Fibroblast of peridontal ligament (primary cell): ENCODE measurements around the gene BST1.
A peak's percentile ranks its signal among the peaks of the same experiment; 100 is the strongest.

ENCODE experiments used
- DNase-seq: peaks from one replicate; pipeline ENCODE4 v3.0.0-alpha.2; 2010; ENCODE audit errors: extremely low read depth

Gene BST1

GRCh38 chr4:15676899-15677298 is 26.0 kb upstream of the BST1 start:
- no peak for DNase-seq

- peak; percentile 47 for DNase-seq
These were observed 25.3 kb upstream of the BST1 start for GRCh38 chr4:15677507-15677988.

DNA sequence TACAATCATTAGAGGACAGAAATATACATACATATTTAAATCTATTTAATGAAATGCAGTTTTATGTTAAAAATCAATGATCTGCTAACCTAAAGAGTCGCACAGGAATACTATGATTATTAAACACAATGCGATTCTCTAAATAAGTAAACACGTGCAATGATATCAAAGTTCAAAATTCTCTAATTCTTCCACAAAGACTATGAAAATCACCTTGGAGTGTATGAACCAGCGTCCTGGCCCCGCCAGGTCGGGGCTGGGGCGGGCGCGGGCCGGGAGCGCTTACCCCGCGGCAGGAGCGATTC is 21.8 kb upstream of the BST1 start:
- DNase-seq: no peak

DNA sequence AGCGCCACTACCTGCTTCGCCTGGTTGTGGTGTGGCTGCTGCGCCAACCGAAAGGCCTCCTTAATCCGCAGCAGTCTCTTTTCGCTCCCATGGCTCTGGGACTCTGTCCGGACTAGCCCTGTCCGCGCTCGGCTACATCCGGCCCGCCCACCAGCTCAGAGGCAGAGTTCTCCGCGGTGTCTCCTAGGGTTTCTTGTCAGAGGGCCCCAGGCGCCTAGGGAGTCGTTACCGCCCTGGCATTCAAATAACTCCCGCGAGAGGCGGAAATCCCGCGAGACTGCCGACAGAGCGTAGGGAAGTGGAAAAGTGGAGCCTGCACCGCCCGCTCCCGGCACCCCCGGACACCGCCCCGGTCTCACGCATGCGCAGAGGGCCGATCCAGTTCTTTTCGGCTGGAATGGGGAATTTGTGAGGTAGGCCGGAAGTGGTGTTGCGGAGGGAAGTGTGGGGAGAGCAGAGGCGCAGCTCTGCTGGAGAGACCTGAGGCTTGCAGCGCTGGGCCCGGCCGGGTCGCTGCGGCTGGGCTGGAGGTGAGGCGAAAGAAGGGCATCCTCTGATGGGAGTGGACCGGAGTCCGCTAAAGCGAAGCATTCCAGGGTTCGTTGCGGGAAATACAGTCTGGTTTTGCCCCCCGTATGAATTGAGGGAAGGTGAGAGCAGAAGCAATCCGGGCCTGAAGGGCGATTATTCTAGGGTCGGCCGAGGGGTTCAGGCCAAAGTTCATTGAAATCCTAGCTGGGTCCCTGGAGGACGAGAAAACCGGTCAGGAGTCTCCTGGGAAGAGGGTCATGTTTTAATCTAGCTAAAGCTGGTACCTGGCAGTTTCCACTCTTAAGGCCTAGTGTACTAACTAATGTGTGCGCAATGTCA is 21.3 kb upstream of the BST1 start, which contains the start of gene FAM200B:
TSS of gene FAM200B (plus strand) at position 456 of the 870 bp plus-strand sequence. CDS start 5,151 bp downstream, outside the sequence.
- DNase-seq: peak; percentile 98

DNA sequence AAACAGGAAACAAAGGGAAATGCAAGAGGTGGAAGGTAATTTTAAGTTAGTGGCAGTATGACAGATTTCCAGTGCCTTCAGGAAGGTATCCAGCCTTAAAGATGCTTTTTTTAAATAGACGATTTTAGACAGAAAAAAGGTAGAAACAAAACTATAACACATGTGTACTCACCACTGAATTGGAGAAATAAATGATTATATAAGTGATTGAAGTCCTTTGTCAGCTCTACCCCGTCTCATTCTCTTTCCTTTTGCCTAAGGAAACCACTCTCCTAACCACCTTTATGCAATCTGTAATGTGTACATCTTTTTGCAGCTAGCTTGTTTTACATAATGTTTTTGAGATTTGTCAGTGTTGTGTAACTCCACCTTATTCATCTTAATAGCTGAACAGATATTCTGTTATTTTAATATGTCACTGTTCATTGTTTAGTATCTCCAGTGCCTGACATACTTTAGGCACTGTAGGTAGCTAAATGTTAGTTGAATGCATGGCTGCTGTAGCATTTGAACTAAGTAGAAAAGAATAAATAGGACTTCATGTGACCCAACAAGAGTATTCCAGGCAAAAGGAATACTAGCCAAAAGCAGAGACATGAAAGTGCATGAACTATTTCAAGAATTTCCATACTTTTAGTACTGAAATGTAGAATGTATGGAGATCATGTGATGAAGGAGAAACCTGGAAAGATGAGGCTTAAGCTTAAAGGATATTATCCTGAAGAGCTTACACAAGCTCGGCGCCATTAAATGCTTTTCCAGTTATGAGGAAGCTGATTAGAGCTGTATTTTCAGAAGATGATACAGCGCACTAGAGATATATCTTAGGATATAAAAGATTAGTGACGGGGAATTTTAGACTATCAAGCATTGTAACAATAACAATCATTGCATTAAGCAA is 20.4 kb upstream of the BST1 start:
- DNase-seq: peak; percentile 44

GRCh38 chr4:15683143-15683495 is 19.7 kb upstream of the BST1 start:
- DNase-seq: no peak

DNA sequence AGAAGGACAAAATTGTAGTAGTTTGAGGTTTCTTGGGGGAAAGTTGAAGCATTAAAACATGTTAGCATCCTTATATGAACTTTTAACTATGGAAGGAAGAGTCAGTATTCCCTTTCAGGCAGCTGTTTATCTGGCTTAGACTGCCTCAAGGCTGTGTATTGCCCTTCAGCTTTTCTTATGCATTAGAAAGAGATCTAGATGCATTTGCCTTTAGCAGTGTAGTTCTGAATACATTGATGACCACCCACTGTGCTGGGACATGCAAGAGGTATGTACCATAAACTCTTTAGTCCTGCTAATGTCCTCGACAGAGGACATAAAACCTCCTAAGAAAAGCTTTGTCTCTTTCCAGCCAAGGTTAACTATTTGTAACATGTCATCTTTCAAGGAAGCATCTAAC is 18.4 kb upstream of the BST1 start:
- DNase-seq: no peak

GRCh38 chr4:15688051-15688450 is 14.8 kb upstream of the BST1 start:
- no peak for DNase-seq

GRCh38 chr4:15689540-15689939 is 13.3 kb upstream of the BST1 start:
- no peak for DNase-seq

DNA sequence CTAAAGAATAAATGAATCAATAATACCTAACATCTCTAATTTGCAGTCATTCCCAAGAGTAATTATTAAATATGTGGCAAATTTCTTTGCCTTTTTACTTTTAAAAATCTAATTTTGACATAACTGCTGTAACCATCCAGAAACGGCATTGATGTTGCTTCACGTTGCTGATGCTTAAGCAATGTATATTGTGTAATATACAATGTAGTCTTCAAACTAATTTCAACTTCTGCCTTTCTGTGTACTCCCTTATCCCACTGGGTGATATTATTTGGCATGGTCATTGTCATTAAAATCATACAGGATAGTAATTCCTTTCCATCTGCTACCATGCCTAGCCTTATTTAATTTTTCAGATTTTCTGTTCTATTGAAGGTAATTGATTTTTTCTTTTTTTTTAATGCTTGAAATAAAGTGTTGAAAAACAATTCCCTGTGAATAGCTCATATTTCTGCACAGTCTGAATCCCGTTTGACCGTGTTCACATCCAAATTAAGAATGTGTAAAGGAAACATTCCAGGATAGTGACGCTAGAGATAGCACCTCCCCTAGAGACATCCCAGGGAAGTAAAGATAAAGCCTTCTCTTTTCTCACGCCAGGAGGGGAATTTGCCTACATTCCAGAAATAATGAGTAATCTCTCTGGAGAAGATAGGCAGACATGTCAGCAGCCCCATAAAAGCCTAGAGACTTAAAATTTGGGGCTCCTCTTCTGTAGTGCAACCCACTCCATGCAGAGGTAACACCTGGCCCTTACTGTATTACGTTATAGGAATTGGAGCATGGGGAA is 12.7 kb upstream of the BST1 start:
- peak; percentile 87 for DNase-seq

DNA sequence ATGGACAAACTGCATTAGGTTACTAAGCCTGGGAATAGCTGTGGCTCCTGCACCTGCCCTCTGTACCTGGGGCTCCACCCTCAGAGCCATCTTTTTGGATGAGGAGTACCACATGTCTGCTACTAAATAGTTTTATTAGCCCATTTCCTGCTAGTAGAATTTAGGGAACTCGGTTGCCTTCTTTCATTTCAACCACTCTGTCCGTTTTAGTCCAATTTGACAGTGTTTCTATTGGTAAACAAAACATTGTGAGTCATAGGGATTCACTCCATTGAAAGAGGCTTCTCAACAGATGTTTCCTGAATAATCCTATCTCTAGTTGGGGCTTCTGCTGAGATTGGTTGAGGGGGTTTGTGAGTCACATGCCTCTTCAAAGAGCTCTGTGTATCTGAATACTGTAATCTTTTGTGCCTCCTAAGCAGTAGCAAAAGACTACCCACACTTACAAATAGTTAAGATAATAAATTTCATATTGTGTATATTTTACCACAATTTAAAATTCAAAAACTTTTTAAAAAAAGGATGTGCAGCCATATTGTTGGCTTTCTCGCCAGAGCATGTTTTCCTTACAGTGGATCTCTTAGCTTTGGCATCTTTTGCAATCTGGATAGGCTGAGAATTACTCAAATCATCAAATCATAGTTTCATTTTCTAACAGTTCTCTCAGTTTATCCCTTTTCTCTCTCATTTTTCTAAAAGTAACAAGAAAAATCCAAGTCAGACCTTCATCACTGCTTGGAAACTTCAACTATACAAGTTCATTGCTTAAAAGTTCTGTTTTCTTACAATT is 11.3 kb upstream of the BST1 start:
- peak; percentile 52 for DNase-seq

DNA sequence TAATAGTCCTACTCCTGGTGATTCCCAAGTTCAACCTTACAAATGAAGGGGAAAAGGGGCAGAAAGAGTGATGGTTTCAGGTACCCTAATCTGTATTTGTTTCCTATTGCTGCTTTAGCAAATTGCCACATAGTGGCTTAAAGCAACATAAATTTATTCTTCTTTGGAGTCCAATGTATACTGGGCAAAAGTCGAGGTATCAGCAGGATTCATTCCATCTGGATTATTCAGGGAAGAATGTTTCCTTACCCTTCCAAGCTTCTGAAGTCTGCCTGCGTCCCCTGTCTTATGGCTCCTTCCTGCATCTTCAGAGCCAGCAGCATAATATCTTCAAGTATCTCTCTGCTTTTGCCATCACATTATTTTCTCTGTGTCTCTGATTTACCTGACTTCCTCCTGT is 10.3 kb upstream of the BST1 start:
- no peak for DNase-seq

DNA sequence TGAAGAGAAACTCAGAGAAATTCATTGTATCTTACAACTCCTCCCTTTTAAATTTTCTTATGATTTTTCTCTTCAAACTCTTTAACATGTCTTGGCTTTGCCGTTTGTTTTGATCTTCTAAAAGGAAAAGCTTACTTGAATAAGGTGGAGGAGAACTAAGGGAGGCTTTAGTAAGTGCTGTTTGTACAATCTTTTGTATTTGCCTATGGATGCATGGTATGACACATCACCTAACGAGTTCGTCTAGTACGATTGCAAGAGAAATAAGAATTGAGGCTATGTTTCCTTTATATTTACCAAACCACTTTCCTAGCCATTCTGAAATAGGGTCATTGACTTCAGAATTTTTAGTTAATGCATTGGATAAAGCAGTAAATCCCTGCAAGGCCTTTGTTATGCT is 8.4 kb upstream of the BST1 start:
- DNase-seq: no peak

DNA sequence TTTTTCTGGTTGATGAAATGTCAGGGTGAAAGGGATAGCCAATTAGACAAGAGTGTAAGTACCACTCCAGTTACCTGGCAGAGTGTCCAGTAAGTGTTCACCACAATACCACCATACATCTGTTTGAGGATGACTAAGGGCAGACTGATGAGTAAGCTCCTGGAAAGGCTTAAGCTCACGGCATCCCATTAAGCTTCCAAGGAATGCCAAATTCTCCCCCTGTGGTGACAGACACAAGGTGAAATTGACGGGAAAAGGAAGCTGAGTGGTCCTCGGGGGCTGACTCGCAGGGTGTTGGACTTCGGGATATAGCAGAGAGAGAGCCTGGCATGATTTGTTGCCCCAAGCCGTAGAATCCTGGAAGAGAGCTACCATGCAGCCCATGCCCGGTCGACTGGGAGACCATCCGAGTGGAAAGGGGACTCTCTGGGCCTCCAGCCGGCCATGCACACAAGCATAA is 7.6 kb upstream of the BST1 start:
- DNase-seq: peak; percentile 93

DNA sequence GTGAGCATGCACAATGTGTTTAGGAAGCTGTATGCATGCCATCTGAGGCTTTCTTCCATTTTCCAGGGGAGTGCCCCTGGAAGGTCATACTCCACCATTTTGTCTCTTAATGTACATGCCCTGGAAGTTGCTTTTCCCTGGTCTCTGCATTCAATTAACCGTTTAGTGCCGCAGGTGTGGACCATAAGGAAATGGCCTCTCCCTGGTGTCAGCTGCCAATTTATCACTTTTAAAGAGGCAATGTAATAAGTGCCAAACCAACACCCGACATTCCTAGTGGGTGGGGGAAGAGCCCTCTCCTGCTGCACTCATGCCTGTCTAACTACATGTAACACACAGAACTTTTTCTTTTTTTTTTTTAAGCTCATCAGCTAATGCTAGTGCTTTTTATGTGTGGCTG is 7.1 kb upstream of the BST1 start:
- DNase-seq: no peak

GRCh38 chr4:15696866-15697265 is 6.0 kb upstream of the BST1 start:
- DNase-seq: no peak

- DNase-seq: no peak
These were observed 574 bp downstream of the BST1 start for GRCh38 chr4:15703439-15703838.

DNA sequence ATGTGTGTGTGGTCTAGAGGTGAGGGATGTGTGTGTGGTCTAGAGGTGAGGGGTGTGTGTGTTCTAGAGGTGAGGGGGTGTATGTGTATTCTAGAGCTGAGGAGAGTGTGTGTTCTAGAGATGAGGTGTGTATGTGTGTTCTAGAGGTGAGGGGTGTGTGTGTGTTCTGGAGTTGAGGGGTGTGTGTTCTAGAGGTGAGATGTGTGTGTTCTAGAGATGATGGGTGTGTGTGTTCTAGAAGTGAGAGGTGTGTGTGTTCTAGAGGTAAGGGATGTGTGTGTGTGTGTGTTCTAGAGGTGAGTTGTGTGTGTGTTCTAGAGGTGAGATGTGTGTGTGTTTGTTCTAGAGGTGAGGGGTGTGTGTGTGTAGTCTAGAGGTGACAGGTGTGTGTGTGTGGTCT is 1.3 kb downstream of the BST1 start:
- DNase-seq: no peak

GRCh38 chr4:15706646-15707362 is 3.9 kb downstream of the BST1 start:
- peak; percentile 55 for DNase-seq

GRCh38 chr4:15707363-15707715 is 4.5 kb downstream of the BST1 start:
- DNase-seq: no peak

DNA sequence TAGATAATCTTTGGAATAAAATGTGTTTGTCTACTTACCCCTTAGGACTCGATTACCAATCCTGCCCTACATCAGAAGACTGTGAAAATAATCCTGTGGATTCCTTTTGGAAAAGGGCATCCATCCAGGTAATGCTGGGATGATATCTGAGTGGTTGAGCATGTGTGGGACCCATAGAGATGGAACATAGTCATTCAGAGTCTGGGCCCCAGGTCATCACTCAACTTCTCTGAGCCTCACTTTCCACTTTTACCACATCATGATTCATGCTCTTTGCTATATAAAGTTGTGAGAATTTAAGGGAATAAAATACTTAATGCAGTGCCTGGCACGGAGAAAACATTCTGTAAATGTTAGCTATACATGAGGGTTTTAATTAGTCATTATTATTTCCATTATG is 8.9 kb downstream of the BST1 start:
- no peak for DNase-seq
